ENCODE results near the gene RACK1.
"Not testable (repeated sequence)": the region's sequence is repeated elsewhere in the genome, so short reads cannot be mapped to it uniquely, and the experiment has no call there.

The RACK1 gene

GRCh38 chr5:181215997-181216989 is 27.4 kb downstream of the RACK1 start:
- DNase-seq (ENCODE audit: low spot score): no peak

DNA sequence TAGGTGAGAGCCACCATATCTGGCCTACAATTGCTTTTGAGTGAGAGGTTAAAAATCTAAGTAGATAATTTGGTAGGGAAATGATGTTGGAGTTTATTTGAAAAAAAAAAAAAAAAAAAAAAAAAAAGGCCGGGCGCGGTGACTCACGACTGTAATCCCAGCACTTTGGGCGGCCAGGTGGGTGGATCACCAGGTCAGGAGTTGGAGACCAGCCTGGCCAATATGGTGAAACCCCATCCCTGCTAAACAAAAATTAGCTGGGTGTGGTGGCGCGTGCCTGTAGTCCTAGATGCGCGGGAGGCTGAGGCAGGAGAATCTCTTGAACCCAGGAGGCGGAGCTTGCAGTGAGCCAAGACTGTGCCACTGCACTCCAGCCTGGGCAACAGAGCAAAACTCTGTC is 29.5 kb downstream of the RACK1 start:
- DNase-seq (ENCODE audit: low spot score): not testable (repeated sequence)

DNA sequence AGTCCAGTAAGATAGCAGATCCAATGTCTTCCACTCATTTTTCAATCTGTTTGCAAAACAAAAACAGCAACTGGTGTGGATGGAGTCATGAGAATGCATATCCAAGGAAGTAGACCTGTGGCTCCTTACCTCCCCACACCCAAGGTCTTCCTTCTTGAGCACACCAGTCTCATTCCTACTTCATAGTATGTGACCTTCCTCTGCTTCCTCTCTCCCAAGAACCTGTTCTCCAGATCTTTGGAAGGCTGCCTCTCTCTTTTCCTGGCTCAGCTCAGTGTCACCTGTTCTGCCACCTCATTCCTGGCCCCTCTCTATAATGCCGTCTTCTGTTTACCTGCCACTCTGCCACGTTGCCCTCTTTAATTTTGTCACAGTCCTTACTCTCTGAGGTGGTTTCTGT is 30.8 kb downstream of the RACK1 start:
- no peak for DNase-seq (ENCODE audit: low spot score)

DNA sequence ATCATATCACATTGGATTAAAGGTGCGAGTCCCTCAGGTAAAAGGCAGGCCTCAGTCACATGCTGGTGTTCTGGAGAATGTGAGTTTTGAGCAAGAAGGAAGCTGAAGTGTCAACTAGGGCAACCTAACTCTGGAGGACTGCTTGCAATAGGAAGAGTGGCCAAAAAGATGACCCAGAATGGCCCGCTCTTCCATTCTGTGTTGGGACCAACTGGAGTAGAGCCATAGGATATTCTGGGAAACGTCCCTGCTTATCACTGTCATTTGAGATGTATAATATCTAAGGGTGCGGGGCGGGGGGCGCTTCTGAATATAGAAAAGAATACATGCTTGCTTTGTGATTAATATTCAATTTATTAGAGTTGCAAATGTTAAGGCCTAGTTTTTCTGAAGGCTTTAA is 31.6 kb downstream of the RACK1 start:
- no peak for DNase-seq (ENCODE audit: low spot score)

GRCh38 chr5:181211208-181211607 is 32.5 kb downstream of the RACK1 start:
- DNase-seq (ENCODE audit: low spot score): no peak

GRCh38 chr5:181210698-181211097 is 33.0 kb downstream of the RACK1 start:
- DNase-seq (ENCODE audit: low spot score): not testable (repeated sequence)

GRCh38 chr5:181210148-181210547 is 33.6 kb downstream of the RACK1 start:
- not testable (repeated sequence) for DNase-seq (ENCODE audit: low spot score)

DNA sequence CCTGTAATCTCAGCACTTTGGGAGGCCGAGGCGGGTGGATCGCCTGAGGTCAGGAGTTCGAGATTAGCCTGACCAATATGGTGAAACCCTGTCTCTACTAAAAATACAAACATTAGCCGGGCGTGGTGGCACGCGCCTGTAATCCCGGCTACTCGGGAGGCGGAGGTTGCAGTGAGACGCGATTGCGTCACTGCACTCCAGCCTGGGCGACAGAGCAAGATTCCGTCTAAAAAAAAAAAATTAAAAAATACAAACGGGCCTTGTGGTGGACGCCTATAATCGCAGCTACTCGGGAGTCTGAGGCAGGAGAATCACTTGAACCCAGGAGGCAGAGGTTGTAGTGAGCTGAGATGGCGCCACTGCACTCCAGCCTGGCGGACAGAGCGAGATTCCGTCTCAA is 34.7 kb downstream of the RACK1 start:
- not testable (repeated sequence) for DNase-seq (ENCODE audit: low spot score)

GRCh38 chr5:181207960-181208253 is 35.8 kb downstream of the RACK1 start:
- no peak for DNase-seq (ENCODE audit: low spot score)

GRCh38 chr5:181207214-181207959 is 36.3 kb downstream of the RACK1 start:
- DNase-seq (ENCODE audit: low spot score): peak; percentile 88

DNA sequence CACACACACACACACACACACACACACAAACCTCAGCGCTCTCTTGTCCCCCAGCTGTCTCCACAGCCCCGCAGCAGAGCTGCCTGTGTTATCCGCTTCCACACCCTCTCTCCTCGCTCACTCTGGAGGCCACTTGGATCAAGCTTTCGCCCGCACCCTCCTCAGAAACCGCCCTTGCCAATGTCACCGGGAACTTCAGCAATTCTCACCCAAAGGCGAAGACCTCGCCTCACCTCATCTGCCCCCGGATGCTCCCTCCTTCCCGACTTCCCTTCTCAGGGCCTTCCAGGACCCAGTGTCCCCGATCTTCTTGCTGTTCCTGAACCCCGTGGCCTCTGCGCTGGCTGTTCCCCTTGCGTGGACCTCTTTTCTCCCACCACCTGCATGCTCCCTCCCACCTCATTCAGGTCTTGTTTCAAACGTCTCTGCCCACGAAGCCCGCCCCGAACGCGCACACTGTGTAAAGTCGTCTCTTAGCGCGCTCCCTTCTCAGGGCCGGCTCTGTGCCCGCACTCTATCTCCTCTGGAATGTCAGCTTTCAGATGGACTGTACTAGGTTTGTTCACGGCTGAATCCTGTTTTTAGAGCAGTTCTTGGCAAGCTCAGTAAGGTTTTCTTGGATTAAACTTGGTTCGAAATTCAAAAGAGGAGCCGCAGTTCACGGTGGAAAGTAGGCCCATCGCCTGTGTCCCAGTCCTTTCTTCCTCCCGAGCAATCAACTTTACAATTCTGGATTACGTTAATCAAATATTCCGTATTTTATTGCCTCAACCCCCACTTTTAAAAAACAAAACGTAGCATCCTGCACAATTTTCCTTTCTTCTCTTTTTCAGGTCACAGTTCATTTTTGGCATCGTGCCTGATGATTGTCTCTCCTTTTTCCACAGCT is 37.7 kb downstream of the RACK1 start:
- peak; percentile 30 for DNase-seq (ENCODE audit: low spot score)

DNA sequence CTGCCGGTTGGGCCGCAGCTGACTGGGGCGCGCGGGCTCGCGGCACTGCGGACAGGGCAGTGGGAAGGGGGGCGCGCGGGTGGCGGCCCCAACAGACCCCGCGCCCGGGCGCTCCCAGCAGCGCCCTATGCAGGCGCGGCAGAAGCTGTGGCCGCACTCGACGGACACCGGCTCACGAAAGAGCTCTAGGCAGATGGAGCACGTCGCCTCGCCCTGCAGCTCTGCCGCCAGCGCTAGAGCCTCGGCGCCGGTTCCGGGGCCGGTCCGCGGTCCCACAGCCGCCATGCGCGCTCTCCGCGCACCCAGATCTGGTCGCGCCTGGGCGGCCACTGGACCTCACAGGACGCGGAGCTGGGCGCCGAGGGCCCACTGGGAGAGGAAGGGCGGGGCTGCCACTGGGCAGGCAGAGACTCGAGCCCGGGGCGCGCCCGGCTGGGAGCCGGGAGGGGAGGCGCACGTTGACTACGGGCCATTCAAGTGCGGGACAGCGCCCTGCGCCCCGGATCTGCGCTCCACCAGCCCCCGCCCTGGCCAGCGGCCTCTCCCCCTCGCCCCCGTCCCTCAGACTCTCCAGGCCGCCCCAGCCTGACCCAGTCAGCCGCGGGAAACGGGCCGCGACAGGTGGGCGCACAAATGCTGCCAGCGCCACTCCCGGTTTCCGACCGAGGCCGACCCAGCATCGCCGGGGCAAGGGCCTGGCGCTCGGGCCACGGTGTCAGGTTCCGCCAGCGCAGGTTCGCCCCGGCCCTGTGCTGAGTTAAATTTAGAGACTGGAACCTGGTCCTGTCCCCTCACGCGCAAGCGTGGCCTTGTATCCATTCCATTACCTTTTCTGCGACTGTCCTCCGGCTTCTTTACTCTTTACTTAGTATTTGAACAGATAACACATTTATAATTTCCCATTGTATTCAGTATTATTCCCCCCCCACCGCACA is 38.6 kb downstream of the RACK1 start, which contains the start of gene TRIM7:
TRIM7 (minus strand) TSS at position 371 of the 935 bp plus-strand sequence; CDS start at position 285, 86 bp downstream.
- no peak for DNase-seq (ENCODE audit: low spot score)

- DNase-seq (ENCODE audit: low spot score): no peak
Measured at GRCh38 chr5:181204113-181204825, 39.4 kb downstream of the RACK1 start.

DNA sequence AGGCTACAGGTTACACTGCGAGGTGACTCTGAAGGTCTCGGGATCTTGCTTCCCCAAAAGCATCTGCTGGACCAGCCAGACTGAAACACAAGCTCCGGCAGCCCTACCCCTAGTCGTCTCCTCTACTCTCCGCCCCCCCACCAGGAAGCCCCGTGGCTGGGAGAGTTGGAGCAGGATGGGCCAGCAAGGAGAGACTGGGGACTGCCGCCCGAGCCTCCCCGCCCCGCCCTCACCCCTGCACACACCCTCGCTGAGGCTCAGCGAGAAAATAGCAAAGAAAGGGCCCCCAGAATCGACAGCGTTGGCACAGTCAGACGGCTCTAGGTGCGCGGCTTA is 40.0 kb downstream of the RACK1 start:
- DNase-seq (ENCODE audit: low spot score): no peak

DNA sequence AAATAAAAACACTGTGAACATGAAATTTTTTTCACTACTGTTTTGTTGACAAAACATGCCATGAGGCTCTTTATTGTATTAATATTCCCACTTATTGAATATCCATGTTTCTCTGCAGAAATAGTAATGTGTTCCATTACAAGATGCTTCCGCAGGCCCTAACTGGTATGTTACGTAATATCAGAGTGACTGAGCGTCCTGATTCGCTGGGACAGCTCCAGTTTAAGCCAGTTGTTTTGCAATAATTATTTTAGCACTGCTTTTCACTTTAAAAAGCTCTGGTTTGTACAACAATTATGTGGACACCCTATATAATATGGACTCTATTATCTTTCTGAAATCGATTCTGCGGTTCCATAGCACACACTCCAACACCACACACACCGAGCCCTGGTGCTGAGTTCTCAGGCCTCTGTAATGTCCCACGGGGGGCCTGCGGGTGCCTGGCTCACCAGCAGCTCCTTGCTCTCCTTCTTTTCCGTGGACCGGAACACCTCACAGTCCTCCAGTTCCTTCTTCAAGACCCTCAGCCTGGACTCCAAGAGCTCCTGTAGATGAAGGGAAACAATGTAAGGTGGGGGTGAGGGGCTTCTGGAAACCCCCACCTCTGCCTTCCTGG is 40.5 kb downstream of the RACK1 start:
- no peak for DNase-seq (ENCODE audit: low spot score)

DNA sequence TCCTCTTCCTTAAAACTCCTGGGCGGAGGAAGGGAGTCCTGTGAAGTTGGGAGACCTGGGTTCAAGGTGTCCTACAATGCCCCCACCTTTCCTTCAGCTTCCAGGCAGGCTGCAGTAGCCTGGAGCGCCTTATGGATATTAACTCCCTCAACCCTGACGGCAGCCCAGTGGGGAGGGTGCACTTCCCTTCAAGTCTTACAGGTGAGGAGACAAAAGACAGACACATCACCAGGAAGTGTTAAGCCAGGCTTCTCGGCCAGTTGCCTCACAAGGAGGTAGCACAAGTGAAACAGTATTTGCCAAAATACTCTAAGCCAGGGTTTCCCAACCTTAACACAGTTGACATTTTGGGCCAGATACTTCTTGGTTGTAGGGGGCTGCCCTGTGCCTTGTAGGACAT is 42.9 kb downstream of the RACK1 start:
- DNase-seq (ENCODE audit: low spot score): no peak

- DNase-seq (ENCODE audit: low spot score): no peak
Measured at GRCh38 chr5:181199881-181200638, 43.6 kb downstream of the RACK1 start.

GRCh38 chr5:181198905-181199519 is 44.7 kb downstream of the RACK1 start:
- DNase-seq (ENCODE audit: low spot score): no peak

All from SK-N-DZ (cell line).